GM12872 (cell line): ENCODE measurements around the gene FOXL2NB.

Experiments
- TF ChIP-seq, protein P1 (sequence below): IDR thresholded peaks from 3 replicates; pipeline ENCODE4 v1.5.1; 2011; ENCODE audit warnings: low read depth, mild to moderate bottlenecking, low read length, moderate library complexity; ENCODE audit not compliant: insufficient read depth

FOXL2NB gene

GRCh38 chr3:138944929-138945708 lies 1.9 kb upstream of the FOXL2NB start:
- TF ChIP-seq, protein P1, sequence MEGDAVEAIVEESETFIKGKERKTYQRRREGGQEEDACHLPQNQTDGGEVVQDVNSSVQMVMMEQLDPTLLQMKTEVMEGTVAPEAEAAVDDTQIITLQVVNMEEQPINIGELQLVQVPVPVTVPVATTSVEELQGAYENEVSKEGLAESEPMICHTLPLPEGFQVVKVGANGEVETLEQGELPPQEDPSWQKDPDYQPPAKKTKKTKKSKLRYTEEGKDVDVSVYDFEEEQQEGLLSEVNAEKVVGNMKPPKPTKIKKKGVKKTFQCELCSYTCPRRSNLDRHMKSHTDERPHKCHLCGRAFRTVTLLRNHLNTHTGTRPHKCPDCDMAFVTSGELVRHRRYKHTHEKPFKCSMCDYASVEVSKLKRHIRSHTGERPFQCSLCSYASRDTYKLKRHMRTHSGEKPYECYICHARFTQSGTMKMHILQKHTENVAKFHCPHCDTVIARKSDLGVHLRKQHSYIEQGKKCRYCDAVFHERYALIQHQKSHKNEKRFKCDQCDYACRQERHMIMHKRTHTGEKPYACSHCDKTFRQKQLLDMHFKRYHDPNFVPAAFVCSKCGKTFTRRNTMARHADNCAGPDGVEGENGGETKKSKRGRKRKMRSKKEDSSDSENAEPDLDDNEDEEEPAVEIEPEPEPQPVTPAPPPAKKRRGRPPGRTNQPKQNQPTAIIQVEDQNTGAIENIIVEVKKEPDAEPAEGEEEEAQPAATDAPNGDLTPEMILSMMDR: no peak

DNA sequence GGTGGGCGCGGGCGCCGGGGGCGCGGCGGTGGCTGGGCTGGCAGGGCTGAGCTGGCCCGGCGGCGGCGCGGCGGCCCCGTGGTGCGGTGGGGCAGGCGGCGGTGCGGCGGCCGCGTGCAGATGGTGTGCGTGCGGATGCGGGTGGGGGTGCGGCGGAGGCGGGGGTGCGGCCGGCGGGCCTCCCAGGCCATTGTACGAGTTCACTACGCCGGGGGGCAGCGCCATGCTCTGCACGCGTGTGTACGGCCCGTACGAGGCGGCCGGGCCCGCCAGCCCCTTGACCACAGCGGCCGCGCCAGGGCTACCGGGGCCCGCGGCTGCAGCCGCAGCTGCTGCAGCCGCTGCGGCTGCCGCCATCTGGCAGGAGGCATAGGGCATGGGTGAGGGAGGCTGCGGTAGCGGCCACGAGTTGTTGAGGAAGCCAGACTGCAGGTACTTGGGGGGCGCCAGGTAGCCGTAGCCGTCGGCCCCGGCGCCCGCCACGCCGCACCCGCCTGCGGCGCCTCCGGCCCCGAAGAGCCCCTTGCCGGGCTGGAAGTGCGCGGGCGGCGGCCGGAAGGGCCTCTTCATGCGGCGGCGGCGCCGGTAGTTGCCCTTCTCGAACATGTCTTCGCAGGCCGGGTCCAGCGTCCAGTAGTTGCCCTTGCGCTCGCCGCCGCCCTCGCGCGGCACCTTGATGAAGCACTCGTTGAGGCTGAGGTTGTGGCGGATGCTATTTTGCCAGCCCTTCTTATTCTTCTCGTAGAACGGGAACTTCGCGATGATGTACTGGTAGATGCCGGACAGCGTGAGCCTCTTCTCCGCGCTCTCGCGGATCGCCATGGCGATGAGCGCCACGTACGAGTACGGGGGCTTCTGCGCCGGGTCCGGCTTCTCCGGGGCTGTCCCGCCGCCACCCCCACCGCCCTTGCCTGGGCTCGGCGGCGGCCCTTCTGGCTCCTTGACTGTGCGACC lies 1.0 kb upstream of the FOXL2NB start:
- TF ChIP-seq, protein P1: no peak

- TF ChIP-seq, protein P1: no peak
These were observed 591 bp downstream of the FOXL2NB start for GRCh38 chr3:138947495-138948121.

GRCh38 chr3:138948371-138949001 lies 1.5 kb downstream of the FOXL2NB start:
- TF ChIP-seq, protein P1: no peak

- TF ChIP-seq, protein P1: no peak
These were observed 2.0 kb downstream of the FOXL2NB start for GRCh38 chr3:138949002-138949418.

GRCh38 chr3:138949445-138950005 lies 2.5 kb downstream of the FOXL2NB start:
- TF ChIP-seq, protein P1: no peak
